HUES48 (cell line): Measurements from ENCODE around the gene CAMK2A.

Experiments
- H3K27ac ChIP-seq: one replicate; pipeline ENCODE4 v1.7.0; 2013; ENCODE audit warnings: low read depth, low read length, inconsistent platforms
- H3K27me3 ChIP-seq: 2 replicates; pipeline ENCODE4 v1.6.1; 2013; ENCODE audit warnings: mild to moderate bottlenecking, low read length; ENCODE audit not compliant: control insufficient read depth, insufficient read depth
- H3K36me3 ChIP-seq: 2 replicates; pipeline ENCODE4 v1.6.1; 2013; ENCODE audit warnings: low read length; ENCODE audit not compliant: control insufficient read depth, insufficient read depth
- H3K4me1 ChIP-seq: 2 replicates; pipeline ENCODE4 v1.6.1; 2013; ENCODE audit warnings: mild to moderate bottlenecking, low read length; ENCODE audit not compliant: control insufficient read depth, insufficient read depth
- H3K4me3 ChIP-seq: 2 replicates; pipeline ENCODE4 v1.5.1; 2013; ENCODE audit warnings: mild to moderate bottlenecking, low read depth, low read length
- H3K9ac ChIP-seq: 2 replicates; pipeline ENCODE4 v1.6.1; 2013; ENCODE audit warnings: mild to moderate bottlenecking, low read depth, low read length, moderate library complexity
- H3K9me3 ChIP-seq: 2 replicates; pipeline ENCODE4 v1.6.1; 2013; ENCODE audit warnings: low read length; ENCODE audit not compliant: control insufficient read depth, insufficient read depth

Gene CAMK2A

DNA sequence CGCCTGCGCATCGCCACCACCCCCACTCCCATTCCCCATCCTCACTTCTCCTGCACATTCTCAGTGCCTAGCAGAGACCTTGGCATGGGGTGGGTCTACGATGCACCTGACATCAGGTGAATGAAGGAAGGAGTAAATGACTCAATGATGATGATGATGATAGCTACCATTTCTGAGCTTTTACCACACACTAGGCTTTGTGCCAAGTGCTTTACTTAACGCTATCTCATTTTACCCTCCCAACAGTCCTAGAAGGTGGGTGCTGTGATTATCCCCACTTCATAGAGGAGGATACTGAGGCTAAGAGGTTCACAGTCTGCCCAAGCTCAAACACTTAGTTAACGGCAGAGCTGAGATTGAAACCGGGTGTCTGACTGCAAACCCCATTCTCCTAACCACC is 27.1 kb downstream of the CAMK2A start:
- Histone ChIP-seq H3K36me3 (no peaks in the 10 kb centered on the region), H3K9me3 (no peaks in the 10 kb centered on the region), H3K27ac (no peak overlapping the region), H3K4me3 (no peak overlapping the region), H3K4me1 (no peaks in the 10 kb centered on the region; the same call in 1 of the 2 replicates), H3K9ac (no peak overlapping the region), H3K27me3 (no peaks in the 10 kb centered on the region)

GRCh38 chr5:150261231-150261630 is 28.3 kb downstream of the CAMK2A start:
- Histone ChIP-seq H3K27me3 (no peaks in the 10 kb centered on the region), H3K27ac (no peak overlapping the region), H3K9ac (no peak overlapping the region), H3K36me3 (no peaks in the 10 kb centered on the region), H3K9me3 (no peaks in the 10 kb centered on the region), H3K4me3 (no peak overlapping the region), H3K4me1 (no peaks in the 10 kb centered on the region; the same call in 1 of the 2 replicates)

- Histone ChIP-seq H3K9me3 (no peaks in the 10 kb centered on the region), H3K4me3 (no peak overlapping the region), H3K4me1 (no peaks in the 10 kb centered on the region), H3K27ac (no peak overlapping the region), H3K27me3 (no peaks in the 10 kb centered on the region), H3K9ac (no peak overlapping the region), H3K36me3 (no peaks in the 10 kb centered on the region)
Measured at GRCh38 chr5:150258130-150258529, 31.4 kb downstream of the CAMK2A start.

GRCh38 chr5:150257424-150257823 is 32.1 kb downstream of the CAMK2A start:
- Histone ChIP-seq H3K27me3 (no peaks in the 10 kb centered on the region), H3K9me3 (no peaks in the 10 kb centered on the region), H3K4me3 (no peak overlapping the region), H3K4me1 (no peaks in the 10 kb centered on the region), H3K36me3 (no peaks in the 10 kb centered on the region), H3K9ac (no peak overlapping the region), H3K27ac (no peak overlapping the region)

- Histone ChIP-seq H3K36me3 (no peaks in the 10 kb centered on the region), H3K27ac (no peak overlapping the region), H3K4me3 (no peak overlapping the region), H3K9me3 (no peaks in the 10 kb centered on the region), H3K27me3 (no peaks in the 10 kb centered on the region), H3K9ac (no peak overlapping the region), H3K4me1 (no peaks in the 10 kb centered on the region)
Measured at GRCh38 chr5:150256410-150257064, 33.0 kb downstream of the CAMK2A start.

DNA sequence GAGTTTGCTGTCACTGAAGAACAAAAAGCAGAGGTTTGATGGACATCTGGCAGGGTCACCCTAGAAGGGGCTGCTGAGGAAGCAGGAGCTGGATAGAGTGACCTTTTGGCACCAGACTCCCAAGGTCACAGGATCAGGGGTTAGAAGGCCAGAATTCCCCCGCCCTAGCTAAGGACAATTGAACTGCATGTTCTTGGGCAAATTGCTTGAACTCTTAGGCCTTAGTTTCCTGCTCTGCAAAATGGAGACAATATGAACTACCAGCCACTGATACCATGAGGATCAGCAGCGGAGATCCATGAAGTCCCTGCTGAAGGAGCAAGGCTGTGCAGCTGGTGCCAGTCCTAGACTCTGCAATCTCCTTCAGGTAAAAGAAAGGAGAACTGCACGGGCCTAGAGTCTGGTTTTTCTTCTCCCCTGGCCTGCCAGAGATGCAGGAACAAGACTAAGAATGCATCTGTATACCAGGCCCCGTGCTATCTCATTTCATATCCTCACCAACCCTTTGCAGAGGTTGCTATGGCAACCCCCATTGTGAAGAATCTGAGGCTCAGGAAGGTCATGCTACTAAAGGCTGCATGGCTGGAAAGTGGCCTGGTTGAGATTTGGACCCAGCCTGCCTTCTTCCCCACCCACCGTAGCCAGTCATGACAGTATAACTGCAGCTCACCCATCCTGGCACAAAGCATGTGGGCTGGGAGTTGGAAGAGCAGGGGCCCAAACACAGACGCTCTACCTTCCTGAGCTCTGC is 33.7 kb downstream of the CAMK2A start:
- Histone ChIP-seq H3K9ac (no peak overlapping the region), H3K27ac (no peak overlapping the region), H3K4me1 (no peaks in the 10 kb centered on the region)

DNA sequence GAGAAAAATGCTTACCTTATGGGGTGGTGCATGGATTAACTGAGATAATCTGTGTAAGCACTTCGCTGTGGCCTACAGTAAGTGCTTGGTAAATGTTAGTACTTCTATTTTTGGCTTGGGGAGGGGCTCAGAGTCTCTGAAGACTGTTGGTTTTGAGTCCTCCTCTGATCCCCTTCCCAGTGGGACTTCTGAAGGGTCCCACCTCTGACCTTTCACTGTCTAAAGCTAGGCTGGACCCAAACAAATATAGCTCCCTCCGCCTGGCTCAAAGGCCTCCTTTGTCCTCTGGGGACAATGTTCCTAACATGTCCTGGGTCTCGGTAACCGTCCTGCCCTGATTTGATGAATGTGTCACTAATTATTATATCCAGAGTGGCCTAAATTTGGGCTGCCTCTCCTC is 34.8 kb downstream of the CAMK2A start:
- H3K9me3 ChIP-seq, result no peaks in the 10 kb centered on the region
- no peaks in the 10 kb centered on the region for H3K27me3 ChIP-seq
- no peaks in the 10 kb centered on the region for H3K4me1 ChIP-seq
- no peak overlapping the region for H3K27ac ChIP-seq
- H3K9ac ChIP-seq, result no peak overlapping the region
- no peak overlapping the region for H3K4me3 ChIP-seq
- no peaks in the 10 kb centered on the region for H3K36me3 ChIP-seq

More for the DNA sequence above, 33.7 kb downstream of the CAMK2A start:
- Histone ChIP-seq H3K36me3 (no peaks in the 10 kb centered on the region), H3K27me3 (no peaks in the 10 kb centered on the region), H3K9me3 (no peaks in the 10 kb centered on the region), H3K4me3 (no peak overlapping the region)

- Histone ChIP-seq H3K27me3 (no peaks in the 10 kb centered on the region), H3K36me3 (no peaks in the 10 kb centered on the region), H3K4me3 (no peak overlapping the region), H3K9ac (no peak overlapping the region), H3K4me1 (no peaks in the 10 kb centered on the region), H3K9me3 (no peaks in the 10 kb centered on the region), H3K27ac (no peak overlapping the region)
Measured at GRCh38 chr5:150254363-150254762, 35.2 kb downstream of the CAMK2A start.

GRCh38 chr5:150253416-150254208 is 36.0 kb downstream of the CAMK2A start:
- Histone ChIP-seq H3K4me3 (no peak overlapping the region), H3K36me3 (no peaks in the 10 kb centered on the region), H3K27ac (no peak overlapping the region), H3K4me1 (no peaks in the 10 kb centered on the region), H3K27me3 (no peaks in the 10 kb centered on the region), H3K9ac (no peak overlapping the region), H3K9me3 (no peaks in the 10 kb centered on the region)

DNA sequence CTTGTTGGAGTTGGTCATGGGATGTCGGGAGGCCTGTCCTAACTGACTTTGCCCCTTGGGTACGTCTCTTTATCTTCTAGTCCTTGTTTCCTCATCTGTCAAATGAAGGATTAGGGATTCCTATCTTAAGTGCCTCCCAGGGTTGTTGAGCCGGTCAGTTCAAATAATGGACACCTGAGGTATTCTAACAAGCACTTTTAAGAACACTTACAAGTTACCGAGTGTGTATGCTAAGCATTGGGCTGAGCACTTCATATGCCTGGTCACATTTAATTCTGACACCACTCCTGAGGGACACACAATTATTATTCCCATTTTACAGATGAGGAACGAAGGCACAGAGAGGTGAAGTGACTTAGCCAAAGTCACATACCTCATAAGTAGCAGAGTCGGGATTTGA is 37.1 kb downstream of the CAMK2A start:
- Histone ChIP-seq H3K4me1 (no peaks in the 10 kb centered on the region), H3K9ac (no peak overlapping the region), H3K9me3 (no peaks in the 10 kb centered on the region)

DNA sequence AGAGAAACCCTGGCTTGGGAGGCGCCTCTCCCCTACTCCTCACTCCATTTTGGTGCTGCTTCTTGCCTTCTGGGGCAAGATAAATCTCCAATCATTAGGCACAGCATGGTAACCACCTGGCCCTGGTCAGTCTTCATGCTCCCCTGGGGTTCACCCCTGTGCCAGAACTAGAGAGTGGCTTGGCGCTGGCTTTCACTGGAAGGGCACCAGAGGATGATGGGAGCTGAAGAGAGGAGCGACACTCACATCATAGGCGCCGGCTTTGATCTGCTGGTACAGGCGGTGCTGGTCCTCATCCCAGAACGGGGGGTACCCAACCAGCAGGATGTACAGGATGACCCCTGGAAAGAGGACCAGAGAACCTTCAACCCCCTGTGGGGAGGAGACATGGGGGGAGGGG is 38.1 kb downstream of the CAMK2A start:
- no peaks in the 10 kb centered on the region for H3K36me3 ChIP-seq
- H3K4me3 ChIP-seq, result no peak overlapping the region
- no peak overlapping the region for H3K9ac ChIP-seq
- no peaks in the 10 kb centered on the region for H3K4me1 ChIP-seq
- no peak overlapping the region for H3K27ac ChIP-seq
- no peaks in the 10 kb centered on the region for H3K27me3 ChIP-seq
- no peaks in the 10 kb centered on the region for H3K9me3 ChIP-seq

More for the DNA sequence above, 37.1 kb downstream of the CAMK2A start:
- Histone ChIP-seq H3K27ac (no peak overlapping the region), H3K27me3 (no peaks in the 10 kb centered on the region), H3K4me3 (no peak overlapping the region), H3K36me3 (no peaks in the 10 kb centered on the region)
